Smooth muscle cell (in vitro differentiated cells): ENCODE data around the gene TLE2. TPM values are rescaled to one million over a fixed set of nuclear protein-coding genes. Genes with fewer than 3 reads are reported as not detected.

ENCODE experiments used
- DNase-seq: peaks from one replicate; lab custom pipeline; 2025; ENCODE audit not compliant: unreplicated experiment; lab: John Stamatoyannopoulos, UW
- H2AFZ ChIP-seq: fragments of 200-600 bp; sonication (generic); 2 replicates; pipeline ENCODE4 v1.6.0; 2016; ENCODE audit warnings: antibody characterized with exemption, low read depth, mild to moderate bottlenecking
- H3F3A ChIP-seq: fragments of 200-600 bp; sonication (generic); 2 replicates; pipeline ENCODE4 v1.6.0; 2017; ENCODE audit warnings: antibody characterized with exemption, low read depth
- H3K27ac ChIP-seq: fragments of 200-600 bp; sonication (generic); 2 replicates; pipeline ENCODE4 v1.5.1; 2016; ENCODE audit warnings: low read depth, mild to moderate bottlenecking
- H3K27me3 ChIP-seq: fragments of 200-600 bp; sonication (generic); 2 replicates; pipeline ENCODE4 v1.6.1; 2016; ENCODE audit warnings: low read depth, mild to moderate bottlenecking
- H3K36me3 ChIP-seq: fragments of 200-600 bp; sonication (generic); 2 replicates; pipeline ENCODE4 v1.5.1; 2016; ENCODE audit warnings: low read depth
- H3K4me1 ChIP-seq: fragments of 200-600 bp; sonication (generic); 2 replicates; pipeline ENCODE4 v1.5.1; 2016; ENCODE audit warnings: low read depth
- H3K4me2 ChIP-seq: fragments of 200-600 bp; sonication (generic); 2 replicates; pipeline ENCODE4 v1.6.0; 2016; ENCODE audit warnings: mild to moderate bottlenecking
- H3K4me3 ChIP-seq: fragments of 200-600 bp; sonication (generic); 2 replicates; pipeline ENCODE4 v1.5.1; 2016; ENCODE audit warnings: mild to moderate bottlenecking
- H3K79me2 ChIP-seq: fragments of 200-600 bp; sonication (generic); 2 replicates; pipeline ENCODE4 v1.6.0; 2016; ENCODE audit warnings: low read depth, mild to moderate bottlenecking
- H3K9ac ChIP-seq: fragments of 200-600 bp; sonication (generic); 2 replicates; pipeline ENCODE4 v1.6.0; 2016; ENCODE audit warnings: low read depth
- H3K9me3 ChIP-seq: fragments of 200-600 bp; sonication (generic); replicated peaks from 2 replicates; pipeline ENCODE4 v1.5.1; 2016; ENCODE audit warnings: low read depth
- H4K20me1 ChIP-seq: fragments of 200-600 bp; sonication (generic); 2 replicates; pipeline ENCODE4 v1.6.0; 2016; ENCODE audit warnings: low read depth
- WGBS: methylation state at CpG from one replicate; pipeline ENCODE4 v1.1.7; 2016; ENCODE audit warnings: low lambda C conversion rate; 5-methylcytosine and 5-hydroxymethylcytosine counted together
- polyA plus RNA-seq: library from polyadenylated mRNA; unstranded; fragments of >200 nt; fragmentation: Nextera tagmentation; extraction: Ambion mirVana; gene quantifications from 2 replicates; pipeline ENCODE4 v1.2.1, GENCODE V29; 2016
- total RNA-seq: library from RNA; depleted of rRNA; stranded (reverse); fragments of >200 nt; gene quantifications from 2 replicates; pipeline ENCODE4 v1.2.3, GENCODE V29; 2014
- TF ChIP-seq, protein P1 (sequence below): fragments of 200-600 bp; sonication (generic); IDR thresholded peaks from 2 replicates; pipeline ENCODE4 v1.5.1; 2017; ENCODE audit warnings: borderline replicate concordance, mild to moderate bottlenecking, antibody characterized with exemption; ENCODE audit not compliant: insufficient read depth, poor library complexity, severe bottlenecking

Gene TLE2
- total and polyA plus RNA-seq, 2 experiments from 2014 or later: 7.1 to 14.9 TPM

GRCh38 chr19:3062165-3063105 lies 33.4 kb upstream of the TLE2 start, which contains the start of gene TLE5:
TSS of gene TLE5 (minus strand) at chr19:3062495. CDS start at chr19:3062200, 295 bp downstream.
- Histone ChIP-seq H3K36me3 (no peaks in the 10 kb centered on the region), H3K79me2 (peaks cover 7% of the 10 kb centered on the region), H2AFZ (peak within 1 kb of the TSS; percentile 86), H3K4me3 (peak within 1 kb of the TSS; percentile 89), H3K27me3 (no peaks in the 10 kb centered on the region), H3K27ac (peak within 1 kb of the TSS; percentile 28), H4K20me1 (peaks cover 36% of the 10 kb centered on the region), H3F3A (no peaks in the 10 kb centered on the region), H3K9me3 (no peaks in the 10 kb centered on the region), H3K4me1 (peaks cover 2% of the 10 kb centered on the region), H3K4me2 (peak within 1 kb of the TSS; percentile 98), H3K9ac (peak within 1 kb of the TSS; percentile 88)
- TF ChIP-seq, protein P1, sequence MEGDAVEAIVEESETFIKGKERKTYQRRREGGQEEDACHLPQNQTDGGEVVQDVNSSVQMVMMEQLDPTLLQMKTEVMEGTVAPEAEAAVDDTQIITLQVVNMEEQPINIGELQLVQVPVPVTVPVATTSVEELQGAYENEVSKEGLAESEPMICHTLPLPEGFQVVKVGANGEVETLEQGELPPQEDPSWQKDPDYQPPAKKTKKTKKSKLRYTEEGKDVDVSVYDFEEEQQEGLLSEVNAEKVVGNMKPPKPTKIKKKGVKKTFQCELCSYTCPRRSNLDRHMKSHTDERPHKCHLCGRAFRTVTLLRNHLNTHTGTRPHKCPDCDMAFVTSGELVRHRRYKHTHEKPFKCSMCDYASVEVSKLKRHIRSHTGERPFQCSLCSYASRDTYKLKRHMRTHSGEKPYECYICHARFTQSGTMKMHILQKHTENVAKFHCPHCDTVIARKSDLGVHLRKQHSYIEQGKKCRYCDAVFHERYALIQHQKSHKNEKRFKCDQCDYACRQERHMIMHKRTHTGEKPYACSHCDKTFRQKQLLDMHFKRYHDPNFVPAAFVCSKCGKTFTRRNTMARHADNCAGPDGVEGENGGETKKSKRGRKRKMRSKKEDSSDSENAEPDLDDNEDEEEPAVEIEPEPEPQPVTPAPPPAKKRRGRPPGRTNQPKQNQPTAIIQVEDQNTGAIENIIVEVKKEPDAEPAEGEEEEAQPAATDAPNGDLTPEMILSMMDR: no peak
- no peak for DNase-seq
- WGBS: 9% methylated on average over 24 of the region's 111 CpGs

DNA sequence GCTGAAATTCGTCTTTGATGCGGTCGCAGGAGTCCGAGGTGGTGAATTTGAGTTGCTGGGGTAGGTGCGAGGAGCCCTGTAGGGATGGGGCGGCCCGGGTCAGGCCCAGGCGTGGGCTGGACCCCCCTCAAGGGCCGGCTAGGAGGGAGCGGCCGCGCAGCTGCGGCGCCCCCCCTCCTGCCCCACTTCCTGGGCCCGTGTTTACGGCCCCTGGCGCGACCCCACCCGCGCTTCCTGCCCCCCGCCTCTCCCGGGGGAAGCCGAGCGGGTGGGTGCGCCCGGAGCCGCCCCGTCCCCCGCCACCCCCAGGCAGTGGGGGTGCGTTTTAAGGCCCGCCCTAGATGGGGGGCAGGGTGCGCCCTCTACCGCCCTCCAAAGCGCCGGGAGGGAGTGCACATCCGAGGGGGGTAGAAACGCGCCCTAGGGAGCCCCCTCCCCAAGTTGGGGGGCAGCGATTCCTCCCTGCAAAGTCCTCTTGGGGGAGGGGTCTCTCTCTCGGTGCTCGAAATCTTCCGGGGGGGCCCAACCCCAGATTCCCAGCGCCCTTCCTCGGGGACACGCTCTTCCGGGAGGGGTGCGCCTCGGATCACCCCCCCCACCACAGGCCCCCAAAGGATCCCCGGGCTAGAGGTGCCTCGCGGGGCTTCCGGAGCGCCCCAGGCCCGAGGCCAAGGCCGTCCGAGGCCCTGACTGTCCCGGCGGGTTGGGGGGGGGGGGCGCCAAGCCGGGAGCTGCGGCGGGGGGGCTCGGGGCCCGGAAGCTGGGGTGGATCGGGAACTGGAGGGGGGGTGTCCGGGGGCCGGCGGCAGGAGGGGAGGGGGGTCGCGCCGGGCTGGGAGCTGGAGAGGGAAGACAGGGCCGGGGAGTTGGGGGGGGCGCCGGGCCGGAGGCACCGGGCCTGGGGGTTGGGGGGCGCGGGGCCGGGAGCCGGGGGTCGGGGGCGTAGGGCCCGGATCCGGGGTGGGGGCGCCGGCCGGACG lies 32.4 kb upstream of the TLE2 start:
- Histone ChIP-seq H3K9ac (peak overlapping the region; percentile 88), H3K4me2 (peak overlapping the region; percentile 98), H3K36me3 (no peaks in the 10 kb centered on the region), H3K79me2 (peaks cover 7% of the 10 kb centered on the region), H3K4me3 (peak overlapping the region; percentile 89), H4K20me1 (peaks cover 45% of the 10 kb centered on the region), H3K4me1 (peaks cover 8% of the 10 kb centered on the region), H3K27ac (peak overlapping the region; percentile 28), H3K27me3 (no peaks in the 10 kb centered on the region), H3F3A (no peaks in the 10 kb centered on the region), H3K9me3 (no peaks in the 10 kb centered on the region), H2AFZ (peak overlapping the region; percentile 86)
- TF ChIP-seq, protein P1: peak; percentile 29
- WGBS: 5% methylated on average over 33 of the region's 88 CpGs
- no peak for DNase-seq

DNA sequence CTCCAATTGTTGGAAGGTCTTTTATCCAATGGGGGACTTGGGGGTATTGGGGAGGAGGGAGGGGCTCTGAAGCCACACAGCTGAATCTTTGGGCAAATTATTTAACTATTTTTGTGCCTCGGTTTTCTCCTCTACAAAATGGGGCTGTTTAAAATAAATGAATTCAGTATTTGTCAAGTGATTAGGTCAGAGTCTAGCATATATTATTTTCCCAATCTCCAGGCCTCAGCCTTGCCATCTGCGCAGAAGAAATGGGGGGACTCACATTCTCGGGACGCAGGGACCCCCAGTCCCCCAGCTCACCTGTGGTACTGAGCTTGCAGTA lies 31.7 kb upstream of the TLE2 start:
- no peak overlapping the region for H2AFZ ChIP-seq
- no peaks in the 10 kb centered on the region for H3F3A ChIP-seq
- peak overlapping the region; percentile 88 for H3K9ac ChIP-seq
- H3K27ac ChIP-seq: peak overlapping the region; percentile 28
- peaks cover 49% of the 10 kb centered on the region for H4K20me1 ChIP-seq
- H3K27me3 ChIP-seq: no peaks in the 10 kb centered on the region
- TF ChIP-seq, protein P1: no peak
- 78% methylated on average over 4 of the region's 4 CpGs for WGBS
- H3K9me3 ChIP-seq: no peaks in the 10 kb centered on the region
- H3K79me2 ChIP-seq: peaks cover 7% of the 10 kb centered on the region
- DNase-seq: no peak
- H3K4me3 ChIP-seq: peak overlapping the region; percentile 89
- H3K36me3 ChIP-seq: no peaks in the 10 kb centered on the region
- peak overlapping the region; percentile 98 for H3K4me2 ChIP-seq
- peaks cover 8% of the 10 kb centered on the region for H3K4me1 ChIP-seq
